HepG2 (cell line): Measurements from ENCODE around the gene RNPEPL1. TPM values are rescaled to one million over a fixed set of nuclear protein-coding genes. Genes with fewer than 3 reads are reported as not detected.

Experiments
- CC2D1A ChIP-seq: sonication (generic); formaldehyde crosslinking; IDR thresholded peaks from 2 replicates; pipeline ENCODE4 v1.8.1; 2023; ENCODE audit warnings: mild to moderate bottlenecking, missing genetic modification reagents
- E2F1 ChIP-seq: sonication (generic); formaldehyde crosslinking; IDR thresholded peaks from 2 replicates; pipeline ENCODE4 v1.5.0; 2020; ENCODE audit warnings: missing genetic modification reagents
- ELF1 ChIP-seq: sonication (generic); formaldehyde crosslinking; IDR thresholded peaks from 2 replicates; pipeline ENCODE4 v1.4.0; 2020; ENCODE audit warnings: missing genetic modification reagents
- GLI4 ChIP-seq: sonication (generic); formaldehyde crosslinking; IDR thresholded peaks from 2 replicates; pipeline ENCODE4 v1.5.1; 2020; ENCODE audit warnings: missing genetic modification reagents, mild to moderate bottlenecking, moderate library complexity, borderline replicate concordance
- HDAC1 ChIP-seq: sonication (generic); formaldehyde crosslinking; IDR thresholded peaks from 2 replicates; pipeline ENCODE4 v1.5.1; 2020; ENCODE audit warnings: mild to moderate bottlenecking, missing genetic modification reagents
- HDAC2 ChIP-seq: sonication (generic); formaldehyde crosslinking; IDR thresholded peaks from 2 replicates; pipeline ENCODE4 v1.4.0; 2020; ENCODE audit warnings: missing genetic modification reagents
- HDAC6 ChIP-seq: fragments of 200-600 bp; sonication (generic); IDR thresholded peaks from 2 replicates; pipeline ENCODE4 v1.7.0; 2017; ENCODE audit warnings: mild to moderate bottlenecking, antibody characterized with exemption, low read length, low read depth
- HNF1B ChIP-seq: sonication (generic); formaldehyde crosslinking; IDR thresholded peaks from 2 replicates; pipeline ENCODE4 v1.5.1; 2020; ENCODE audit warnings: mild to moderate bottlenecking, moderate library complexity, missing genetic modification reagents
- PAXIP1 ChIP-seq: sonication (generic); formaldehyde crosslinking; conservative IDR thresholded peaks from 2 replicates; pipeline ENCODE4 v1.4.0; 2020; ENCODE audit warnings: mild to moderate bottlenecking, missing genetic modification reagents, moderate library complexity
- TRIM22 ChIP-seq: fragments of 450-650 bp; IDR thresholded peaks from 2 replicates; pipeline ENCODE4 v1.6.1; 2017
- ZNF589 ChIP-seq: sonication (generic); formaldehyde crosslinking; conservative IDR thresholded peaks from 2 replicates; pipeline ENCODE4 v1.8.0; 2022; ENCODE audit warnings: mild to moderate bottlenecking, moderate library complexity, missing genetic modification reagents
- polyA plus RNA-seq, 8 experiments: library from polyadenylated mRNA; depleted of rRNA in 3 of 8; stranded (reverse) in 7 of 8; unstranded in 1 of 8; fragments of >200 nt; fragmentation: Illumina TruSeq in 4 of 8; extraction: Trizol in 4 of 8; gene quantifications; 2 replicates each; pipeline versions ENCODE4 v1.2.1 to v1.2.3, GENCODE V29; 2011 to 2016; ENCODE audit warnings: low read depth in 4 of 8, missing spikeins in 1 of 8, mixed read lengths in 1 of 8; ENCODE audit not compliant: insufficient read depth in 1 of 8
- total RNA-seq, 5 experiments: library from RNA; depleted of rRNA; stranded (reverse); fragments of >200 nt; fragmentation: Illumina TruSeq; extraction: Trizol; gene quantifications; 2 replicates each; pipeline ENCODE4 v1.2.3, GENCODE V29; 2016; ENCODE audit warnings: low read depth in 1 of 5
- TF ChIP-seq, protein P1 (sequence below): sonication (generic); formaldehyde crosslinking; IDR thresholded peaks from 2 replicates; pipeline ENCODE4 v1.8.0; 2022; ENCODE audit warnings: missing genetic modification reagents, low read depth, mild to moderate bottlenecking, borderline replicate concordance
- TF ChIP-seq, protein P2 (sequence below): IDR thresholded peaks from 2 replicates; pipeline ENCODE4 v1.6.1; 2016
- TF ChIP-seq, protein P3 (sequence below): sonication (generic); formaldehyde crosslinking; conservative IDR thresholded peaks from 2 replicates; pipeline ENCODE4 v1.4.0; 2020; ENCODE audit warnings: missing genetic modification reagents
- TF ChIP-seq, protein P4 (sequence below): sonication (generic); formaldehyde crosslinking; IDR thresholded peaks from 2 replicates; pipeline ENCODE4 v1.4.0; 2020; ENCODE audit warnings: mild to moderate bottlenecking, missing genetic modification reagents

The RNPEPL1 gene
- total and polyA plus RNA-seq, 2 of the 13 experiments (the other 11 are each of a cell fraction or from before 2014, with no cell fraction given), result 13.0 to 18.0 TPM

DNA sequence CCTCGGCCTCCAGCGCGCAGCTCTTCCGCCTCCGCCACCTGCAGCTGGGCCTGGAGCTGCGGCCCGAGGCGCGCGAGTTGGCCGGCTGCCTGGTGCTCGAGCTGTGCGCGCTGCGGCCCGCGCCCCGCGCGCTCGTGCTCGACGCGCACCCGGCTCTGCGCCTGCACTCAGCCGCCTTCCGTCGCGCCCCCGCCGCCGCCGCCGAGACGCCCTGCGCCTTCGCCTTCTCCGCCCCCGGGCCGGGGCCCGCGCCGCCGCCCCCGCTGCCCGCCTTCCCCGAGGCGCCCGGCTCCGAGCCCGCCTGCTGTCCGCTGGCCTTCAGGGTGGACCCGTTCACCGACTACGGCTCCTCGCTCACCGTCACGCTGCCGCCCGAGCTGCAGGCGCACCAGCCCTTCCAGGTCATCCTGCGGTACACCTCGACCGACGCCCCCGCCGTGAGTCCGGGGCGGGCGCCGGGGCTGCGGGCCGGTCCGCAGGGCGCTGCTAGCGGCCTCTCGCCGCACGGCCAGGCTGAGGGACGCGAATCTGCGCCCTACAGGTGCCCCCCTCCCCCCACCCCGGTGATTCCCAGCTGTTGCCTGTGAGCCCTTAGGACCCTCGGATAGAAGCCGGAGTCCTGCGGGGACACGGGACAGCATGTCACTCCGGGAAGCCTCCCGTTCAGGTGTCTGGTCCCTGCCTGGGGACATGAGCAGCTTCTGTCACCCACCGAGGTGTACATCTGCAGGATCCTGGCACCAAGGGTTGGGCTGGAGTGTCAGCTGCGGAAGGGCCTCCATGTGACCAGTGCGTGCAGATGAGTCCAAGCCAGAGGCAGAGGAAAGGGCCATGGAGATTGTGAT is 616 bp downstream of the RNPEPL1 start (continued):
- TF ChIP-seq PAXIP1 (CRISPR knock-in tag), result no peak
- TF ChIP-seq E2F1, result no peak
- TF ChIP-seq, protein P1, sequence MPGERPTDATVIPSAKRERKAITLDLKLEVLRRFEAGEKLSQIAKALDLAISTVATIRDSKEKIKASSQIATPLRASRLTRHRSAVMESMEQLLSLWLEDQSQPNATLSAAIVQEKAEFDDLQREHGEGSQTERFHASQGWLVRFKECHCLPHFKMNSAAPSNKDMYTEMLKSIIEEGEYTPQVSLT, result no peak
- TF ChIP-seq HDAC2 (CRISPR knock-in tag), result no peak
- no peak for TF ChIP-seq CC2D1A (CRISPR knock-in tag)
- no peak for TF ChIP-seq ZNF589
- no peak for TF ChIP-seq HDAC6
- no peak for TF ChIP-seq TRIM22
- TF ChIP-seq ELF1 (CRISPR knock-in tag), result no peak
- TF ChIP-seq HNF1B (CRISPR knock-in tag), result no peak
- TF ChIP-seq, protein P2, sequence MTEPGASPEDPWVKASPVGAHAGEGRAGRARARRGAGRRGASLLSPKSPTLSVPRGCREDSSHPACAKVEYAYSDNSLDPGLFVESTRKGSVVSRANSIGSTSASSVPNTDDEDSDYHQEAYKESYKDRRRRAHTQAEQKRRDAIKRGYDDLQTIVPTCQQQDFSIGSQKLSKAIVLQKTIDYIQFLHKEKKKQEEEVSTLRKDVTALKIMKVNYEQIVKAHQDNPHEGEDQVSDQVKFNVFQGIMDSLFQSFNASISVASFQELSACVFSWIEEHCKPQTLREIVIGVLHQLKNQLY (CRISPR knock-in tag), result peak; percentile 60; the same call in 1 of the 2 replicates
- TF ChIP-seq GLI4 (CRISPR knock-in tag), result no peak
- peak; percentile 67 for TF ChIP-seq HDAC1 (CRISPR knock-in tag)
- TF ChIP-seq, protein P3, sequence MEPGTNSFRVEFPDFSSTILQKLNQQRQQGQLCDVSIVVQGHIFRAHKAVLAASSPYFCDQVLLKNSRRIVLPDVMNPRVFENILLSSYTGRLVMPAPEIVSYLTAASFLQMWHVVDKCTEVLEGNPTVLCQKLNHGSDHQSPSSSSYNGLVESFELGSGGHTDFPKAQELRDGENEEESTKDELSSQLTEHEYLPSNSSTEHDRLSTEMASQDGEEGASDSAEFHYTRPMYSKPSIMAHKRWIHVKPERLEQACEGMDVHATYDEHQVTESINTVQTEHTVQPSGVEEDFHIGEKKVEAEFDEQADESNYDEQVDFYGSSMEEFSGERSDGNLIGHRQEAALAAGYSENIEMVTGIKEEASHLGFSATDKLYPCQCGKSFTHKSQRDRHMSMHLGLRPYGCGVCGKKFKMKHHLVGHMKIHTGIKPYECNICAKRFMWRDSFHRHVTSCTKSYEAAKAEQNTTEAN (CRISPR knock-in tag), result peak; percentile 45; the same call in 1 of the 2 replicates
- TF ChIP-seq, protein P4, sequence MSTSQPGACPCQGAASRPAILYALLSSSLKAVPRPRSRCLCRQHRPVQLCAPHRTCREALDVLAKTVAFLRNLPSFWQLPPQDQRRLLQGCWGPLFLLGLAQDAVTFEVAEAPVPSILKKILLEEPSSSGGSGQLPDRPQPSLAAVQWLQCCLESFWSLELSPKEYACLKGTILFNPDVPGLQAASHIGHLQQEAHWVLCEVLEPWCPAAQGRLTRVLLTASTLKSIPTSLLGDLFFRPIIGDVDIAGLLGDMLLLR (CRISPR knock-in tag), result peak; percentile 49; the same call in 1 of the 2 replicates
